GM19238 (cell line): ENCODE results near the gene ZDHHC14.
"Not testable (repeated sequence)": the region's sequence is repeated elsewhere in the genome, so short reads cannot be mapped to it uniquely, and the experiment has no call there.

ENCODE experiments used
- DNase-seq: peaks from one replicate; pipeline ENCODE4 v3.0.0; 2011; ENCODE audit warnings: low spot score; ENCODE audit not compliant: insufficient read length

Gene ZDHHC14

DNA sequence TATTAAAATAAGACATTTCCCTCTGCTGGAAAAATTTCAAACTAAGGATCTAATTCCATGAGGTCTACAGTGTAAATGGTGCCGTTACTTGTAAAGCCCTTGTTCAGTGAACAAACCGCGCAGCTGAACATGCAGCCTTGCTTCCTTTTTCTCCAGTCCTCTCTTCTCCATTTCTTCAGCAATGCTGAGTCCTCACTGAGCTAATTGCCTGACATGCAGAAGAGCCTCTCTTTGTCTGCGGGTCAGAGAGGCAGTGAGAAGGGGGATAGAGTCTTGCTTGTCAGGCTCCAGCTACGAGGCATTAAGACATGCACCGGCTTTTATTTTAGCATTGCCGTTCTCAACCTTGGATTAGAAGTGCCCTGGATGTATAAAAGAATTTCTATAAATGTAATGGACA is 25.7 kb downstream of the ZDHHC14 start:
- no peak for DNase-seq

DNA sequence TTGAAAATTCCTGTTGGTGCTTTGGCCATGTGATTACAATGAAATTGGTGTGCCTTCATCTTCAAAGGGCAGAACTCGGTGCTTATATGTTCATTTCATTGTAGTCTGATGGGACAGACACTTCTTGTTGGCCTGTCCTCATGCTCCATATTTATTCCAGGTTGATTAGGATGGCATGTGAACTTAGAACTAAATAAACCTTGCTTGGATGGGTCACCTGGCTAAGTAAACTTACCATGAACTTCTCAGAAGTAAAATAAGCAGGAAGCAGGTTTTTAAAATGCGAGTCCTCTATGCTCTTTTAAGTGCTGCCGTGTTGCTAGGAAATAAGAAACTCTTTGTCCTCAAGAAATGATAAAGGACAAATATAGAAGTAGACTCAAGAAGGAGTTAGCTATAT is 26.7 kb downstream of the ZDHHC14 start:
- DNase-seq: no peak

DNA sequence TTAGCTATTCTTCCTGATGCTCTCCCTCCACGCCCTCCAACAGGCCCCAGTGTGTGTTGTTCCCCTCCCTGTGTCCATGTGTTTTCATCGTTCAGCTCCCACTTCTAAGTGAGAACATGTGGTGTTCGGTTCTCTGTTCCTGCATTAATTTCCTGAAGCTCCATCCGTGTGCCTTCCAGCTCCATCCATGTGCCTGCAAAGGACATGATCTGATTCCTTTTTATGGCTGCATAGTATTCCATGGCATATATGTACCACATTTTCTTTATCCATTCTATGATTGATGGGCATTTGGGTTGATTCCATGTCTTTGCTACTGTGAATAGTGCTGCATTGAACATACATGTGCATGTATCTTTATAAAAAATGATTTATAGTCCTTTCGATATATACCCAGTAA is 27.4 kb downstream of the ZDHHC14 start:
- not testable (repeated sequence) for DNase-seq

DNA sequence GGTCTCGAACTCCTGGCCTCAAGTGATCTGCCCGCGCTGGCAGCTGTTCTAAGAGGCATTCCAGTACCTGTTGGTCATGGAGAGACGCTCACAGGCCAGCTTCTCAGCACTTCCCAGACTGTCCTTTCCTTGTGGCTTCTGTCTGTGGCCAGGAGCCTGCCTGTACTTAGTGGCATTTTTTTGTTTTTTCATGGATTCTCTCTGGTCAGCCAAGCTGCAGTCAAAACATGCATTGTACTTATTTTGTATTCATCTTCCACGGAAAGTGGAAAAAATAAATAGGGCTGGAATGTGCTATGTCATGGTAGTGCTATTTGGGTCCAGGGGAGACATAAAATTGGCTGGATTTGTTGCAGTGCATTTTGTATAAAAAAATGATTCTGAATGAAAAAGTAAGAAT is 29.1 kb downstream of the ZDHHC14 start:
- DNase-seq: no peak

DNA sequence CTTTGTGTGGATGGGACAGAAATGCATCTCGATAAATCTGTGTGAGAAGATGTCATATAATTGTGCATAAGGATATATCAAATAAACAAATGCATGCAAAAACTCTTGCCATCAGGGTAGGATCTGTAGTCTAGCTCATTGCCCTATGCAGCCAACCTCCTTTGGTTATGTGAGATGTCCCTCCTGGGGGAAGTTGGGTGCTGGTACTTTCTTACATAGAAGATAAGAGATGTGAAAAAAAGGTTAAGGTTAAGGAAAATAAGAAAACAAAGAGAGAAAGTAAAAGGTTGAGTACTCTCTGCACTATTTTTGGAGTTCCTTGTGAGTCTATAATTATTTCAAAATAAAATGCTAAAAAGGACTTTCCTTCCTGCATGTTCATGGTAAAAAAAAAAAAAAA is 30.4 kb downstream of the ZDHHC14 start:
- no peak for DNase-seq

DNA sequence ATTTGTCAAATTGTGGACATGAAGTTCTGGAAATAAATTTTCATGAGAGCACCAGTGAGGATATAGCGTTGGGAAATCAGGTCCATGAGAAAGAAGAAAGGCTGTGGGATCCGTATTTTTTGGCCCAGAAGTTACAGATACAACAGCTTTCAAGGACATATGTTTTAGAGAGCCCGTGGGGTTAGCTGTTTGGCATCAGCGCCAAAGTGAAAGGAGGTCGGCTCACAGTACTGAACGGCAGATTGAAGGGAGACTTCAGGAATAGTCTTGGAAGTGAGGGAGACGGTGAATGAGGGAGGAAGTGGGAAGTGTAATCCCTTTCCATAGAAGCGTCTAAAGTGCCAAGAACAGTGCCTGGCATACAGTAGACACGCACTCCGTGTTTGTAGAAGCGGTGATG is 31.8 kb downstream of the ZDHHC14 start:
- DNase-seq: no peak

DNA sequence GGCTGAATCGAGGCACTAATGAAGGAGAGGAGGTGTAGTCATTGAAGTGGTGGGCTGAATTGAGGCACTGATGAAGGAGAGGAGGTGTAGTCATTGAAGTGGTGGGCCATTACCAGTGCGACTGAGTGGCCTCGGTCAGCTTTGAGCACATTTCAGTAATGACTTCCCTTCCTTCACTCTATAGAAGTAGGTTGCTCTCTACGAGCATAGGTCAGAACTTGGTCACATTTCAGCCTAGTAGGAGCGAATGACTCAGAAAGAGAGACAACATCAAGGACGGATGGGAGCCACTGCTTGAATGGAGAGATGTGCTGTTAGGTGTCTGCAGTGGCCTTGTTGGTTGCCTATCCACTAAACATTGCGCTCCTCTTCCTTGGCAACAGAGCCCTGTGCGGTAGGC is 39.5 kb downstream of the ZDHHC14 start:
- no peak for DNase-seq

DNA sequence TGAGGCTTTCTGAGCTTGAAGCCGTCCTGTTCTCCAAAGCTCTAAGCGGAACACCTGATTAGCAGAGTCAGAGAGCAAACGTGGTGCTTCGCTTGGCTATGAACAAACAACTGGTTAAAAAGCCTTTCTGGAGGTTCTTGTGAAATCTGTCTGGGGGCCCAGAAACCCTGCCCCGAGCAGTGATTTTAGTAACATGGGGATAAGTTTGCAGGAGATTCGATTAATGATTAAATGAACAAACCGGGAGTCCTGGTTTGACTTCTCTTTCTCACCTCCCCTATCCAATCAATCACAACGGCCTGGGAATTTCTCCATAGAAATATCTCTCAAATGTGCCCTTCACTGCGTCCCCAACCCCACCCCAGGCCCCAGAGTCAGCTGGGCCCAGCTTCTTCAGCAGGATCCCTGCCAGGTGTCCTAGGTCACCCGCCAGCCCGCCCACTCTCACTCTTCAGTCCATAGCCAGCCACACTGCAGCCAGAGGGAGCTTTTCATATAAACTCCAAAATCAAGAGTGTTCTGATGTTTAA is 43.6 kb downstream of the ZDHHC14 start:
- DNase-seq: no peak

DNA sequence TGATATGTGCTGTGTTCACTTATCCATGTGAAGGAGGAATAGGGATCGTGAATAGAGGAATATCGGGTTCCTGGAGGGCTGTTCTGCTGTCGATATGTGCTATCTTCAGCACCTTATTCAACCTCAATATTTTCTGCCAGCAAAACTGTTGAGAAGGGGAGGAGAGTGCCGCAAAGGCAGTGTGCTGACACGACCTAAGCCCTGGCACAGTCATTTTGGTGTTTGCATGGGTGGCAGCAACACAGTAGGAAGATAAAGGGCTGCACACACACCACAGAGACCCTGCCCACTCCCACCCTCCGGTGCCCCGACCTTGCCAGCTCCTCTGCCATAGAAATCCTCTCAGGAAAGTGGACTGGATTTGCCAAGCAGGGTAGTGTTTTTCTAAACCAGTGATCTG is 47.0 kb downstream of the ZDHHC14 start:
- DNase-seq: no peak

DNA sequence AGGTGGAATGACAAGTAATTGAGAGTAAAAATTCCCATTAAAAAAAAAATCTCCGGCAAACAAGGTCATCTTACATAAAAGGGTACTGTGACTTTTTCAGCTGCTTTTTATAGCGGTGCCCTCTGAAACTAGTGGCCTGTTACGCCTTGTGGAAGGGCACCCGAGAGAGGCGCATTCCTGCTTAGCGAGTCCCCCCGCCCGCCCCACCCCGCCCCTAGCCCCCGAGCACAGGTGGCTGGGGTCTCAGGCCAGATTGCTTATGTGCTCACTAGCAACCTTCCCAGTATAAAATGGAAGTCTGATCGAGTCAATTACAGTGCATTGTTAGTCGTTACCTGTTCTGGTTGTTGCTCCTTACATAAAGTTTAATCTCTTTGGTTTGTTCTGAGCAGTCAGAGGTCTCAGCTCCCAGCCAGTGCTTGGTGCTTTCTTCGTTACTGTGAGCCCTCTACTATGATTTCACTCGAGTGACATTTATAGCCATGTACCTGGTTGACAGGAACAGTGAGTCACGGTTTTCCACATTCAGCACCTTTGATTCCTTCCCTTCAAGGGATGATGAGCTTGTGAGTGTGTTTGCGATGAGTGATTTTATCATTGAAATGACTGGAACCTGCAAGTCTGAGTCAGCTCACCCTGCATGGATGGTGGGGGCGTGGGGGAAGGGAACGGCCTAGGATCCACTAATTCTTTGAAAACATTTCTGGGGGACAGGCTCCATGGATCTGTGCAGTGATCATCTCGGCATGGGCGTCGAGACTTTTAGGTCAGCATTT is 47.6 kb downstream of the ZDHHC14 start:
- DNase-seq: no peak

DNA sequence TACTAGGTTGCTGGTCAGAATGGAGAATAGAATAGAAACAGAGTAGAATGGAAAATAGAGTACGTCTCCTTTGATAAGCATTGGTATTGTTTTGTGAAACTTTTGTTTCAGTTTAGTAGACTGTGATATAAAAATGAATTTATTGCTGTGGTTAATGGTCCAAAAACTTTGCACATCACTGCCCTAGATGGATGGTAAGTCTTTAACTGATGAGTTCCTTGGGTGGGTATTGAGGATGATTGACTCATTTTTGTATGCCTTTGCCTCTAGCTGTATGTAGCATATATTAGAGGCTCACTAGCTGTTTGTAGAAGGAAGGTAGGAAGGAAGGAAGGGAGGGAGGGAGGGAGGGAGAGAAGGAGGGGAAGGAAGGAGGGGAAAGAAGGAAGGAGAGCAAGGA is 48.3 kb downstream of the ZDHHC14 start:
- no peak for DNase-seq

DNA sequence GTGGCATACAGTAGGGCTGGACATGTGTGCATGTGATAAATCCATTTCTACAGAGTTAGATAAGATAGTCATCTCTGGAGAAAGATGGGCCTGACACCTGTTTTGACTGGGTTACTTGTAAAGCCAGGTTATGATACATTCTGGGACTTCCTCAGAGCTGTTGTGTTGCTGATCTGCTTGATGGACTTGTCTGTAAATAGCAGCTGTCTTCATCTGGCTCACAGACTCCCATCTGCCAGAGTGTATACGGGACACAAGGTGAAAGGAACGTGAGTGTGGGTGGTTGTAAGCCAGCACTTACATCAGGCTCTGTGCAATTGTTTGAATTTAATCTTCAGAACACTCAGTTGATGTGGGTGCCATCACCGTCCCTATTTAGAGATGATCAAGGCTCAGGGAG is 49.8 kb downstream of the ZDHHC14 start:
- DNase-seq: no peak

DNA sequence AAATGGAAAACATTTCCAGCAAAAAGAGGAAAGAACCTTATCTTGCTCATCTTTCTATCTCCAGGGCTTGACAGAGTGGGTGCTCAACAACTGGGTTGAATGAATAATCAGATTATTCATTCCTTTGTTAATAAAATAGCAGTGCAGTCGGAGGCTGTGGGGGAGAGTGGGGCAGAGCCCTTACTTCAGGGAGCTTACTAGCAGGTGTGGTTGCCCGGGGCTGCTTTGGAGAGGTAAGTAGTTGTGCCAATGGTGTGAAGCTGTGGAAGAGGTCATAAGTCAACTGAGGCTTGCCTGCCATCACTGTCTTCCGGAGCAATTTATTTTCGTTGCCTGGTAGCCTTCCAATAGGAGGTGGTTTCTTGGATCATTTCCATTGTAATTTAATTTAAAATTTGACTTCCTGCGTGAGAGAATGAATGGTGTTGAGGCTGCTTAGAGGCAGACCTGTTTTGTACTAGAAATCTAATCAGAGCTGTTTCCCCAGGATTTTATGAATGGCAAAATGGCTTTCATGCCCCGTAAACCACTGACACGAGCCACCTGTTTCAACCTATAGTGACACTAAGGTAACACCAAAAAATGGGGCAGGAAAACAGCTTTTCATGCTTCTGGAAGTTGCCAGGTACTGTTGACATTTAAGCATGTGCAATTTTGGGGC is 51.4 kb downstream of the ZDHHC14 start:
- DNase-seq: no peak

DNA sequence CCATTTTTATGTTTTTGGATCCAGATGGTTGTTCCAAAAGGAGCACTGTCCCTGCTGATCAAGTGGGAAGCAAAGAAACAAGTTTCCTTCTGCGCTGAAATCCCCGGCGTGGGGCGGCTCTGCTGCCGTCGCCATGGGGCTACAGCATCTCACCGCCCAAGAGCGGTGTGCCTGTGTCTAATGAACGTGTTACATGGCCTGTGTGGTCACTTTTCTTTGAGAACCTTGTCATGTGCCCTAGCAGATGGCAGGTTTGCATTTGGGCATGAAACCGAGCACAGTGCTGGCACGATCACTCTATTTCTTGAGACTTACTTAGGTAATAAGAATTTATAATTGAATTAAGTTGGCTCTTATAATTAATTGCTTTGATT is 51.9 kb downstream of the ZDHHC14 start:
- no peak for DNase-seq

DNA sequence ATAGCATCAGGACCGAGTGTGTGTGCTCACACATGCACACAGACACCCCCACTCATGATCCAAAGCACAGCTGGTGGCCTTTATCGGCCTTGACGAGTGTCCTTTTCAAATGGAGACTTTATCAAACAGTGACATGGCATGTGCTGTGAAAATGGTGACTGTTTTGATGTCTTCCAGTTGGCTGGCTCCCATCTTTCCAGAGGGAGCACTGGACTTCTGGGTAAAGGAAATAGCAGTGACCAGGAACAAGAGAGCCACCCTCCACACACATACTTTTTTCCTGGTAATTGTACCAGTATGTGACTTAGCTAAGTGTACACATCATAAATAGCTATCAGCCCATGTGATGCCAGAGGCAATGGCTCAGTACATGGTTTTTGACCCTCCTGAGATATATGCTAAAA is 52.7 kb downstream of the ZDHHC14 start:
- no peak for DNase-seq

DNA sequence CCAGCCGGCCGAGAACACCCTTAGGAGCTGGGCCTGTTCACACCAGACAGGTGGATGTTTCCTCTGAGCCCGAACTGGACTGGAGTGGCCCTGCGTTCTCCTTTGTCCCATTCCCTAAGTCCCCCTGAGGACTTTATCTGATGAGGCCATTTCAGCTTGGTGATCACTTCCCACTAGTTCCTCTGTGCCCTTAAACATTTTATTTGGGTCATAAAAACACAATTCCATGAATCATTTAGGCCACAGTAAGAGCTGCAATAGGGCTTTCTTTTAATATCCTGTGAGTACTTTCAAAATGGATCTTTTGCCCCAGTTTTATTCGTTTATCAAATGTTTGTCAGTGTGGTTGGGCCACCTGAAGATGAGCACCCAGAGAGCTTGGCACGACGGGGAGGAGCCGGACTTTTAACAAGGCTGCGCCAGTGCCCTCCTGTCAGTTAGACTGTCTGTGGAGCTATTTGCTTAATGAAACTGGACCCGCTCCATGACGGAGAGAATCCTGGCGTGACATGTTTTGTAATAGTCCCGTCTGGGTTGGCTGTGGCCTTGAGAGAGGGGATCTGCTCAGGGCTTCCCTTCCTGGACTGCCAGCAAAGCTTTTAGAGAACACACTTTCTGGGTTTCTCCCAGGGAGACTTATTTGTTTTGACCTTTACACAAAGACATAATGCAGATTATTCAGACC is 53.5 kb downstream of the ZDHHC14 start:
- DNase-seq: no peak

DNA sequence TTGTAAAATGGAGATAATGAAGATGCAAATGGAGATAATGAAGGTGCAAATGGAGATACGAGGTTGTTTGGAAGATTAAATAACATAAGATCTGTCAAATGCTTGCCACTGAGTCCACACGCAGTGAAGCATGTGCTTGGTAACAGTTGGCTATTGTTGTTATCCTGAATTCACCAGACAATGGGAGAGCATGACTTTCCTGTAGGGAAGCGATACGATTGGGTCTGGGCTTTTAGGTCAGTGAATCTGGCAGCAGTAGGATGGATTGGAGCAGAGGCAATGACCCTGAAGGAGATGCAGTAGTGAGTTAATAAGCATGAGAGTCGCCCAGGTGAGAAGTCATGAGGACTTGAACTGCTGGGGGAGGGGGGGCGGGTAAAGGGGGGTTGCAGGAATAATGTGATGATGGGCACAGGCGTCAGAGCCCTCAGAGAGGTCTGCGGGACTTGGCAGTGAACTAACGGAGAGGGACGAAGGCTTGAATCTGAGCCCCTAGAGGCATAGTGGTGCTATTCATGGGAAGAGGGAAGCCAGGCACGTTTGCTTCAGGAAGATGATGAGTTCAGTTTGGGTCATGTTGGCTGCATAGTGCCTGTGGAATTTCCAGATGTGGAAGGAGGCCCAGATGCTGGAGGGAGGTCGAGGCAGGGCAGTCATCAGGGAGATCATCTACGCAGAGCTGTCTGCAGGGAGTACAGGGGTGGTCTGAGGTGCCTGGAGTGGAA is 55.4 kb downstream of the ZDHHC14 start:
- DNase-seq: no peak

DNA sequence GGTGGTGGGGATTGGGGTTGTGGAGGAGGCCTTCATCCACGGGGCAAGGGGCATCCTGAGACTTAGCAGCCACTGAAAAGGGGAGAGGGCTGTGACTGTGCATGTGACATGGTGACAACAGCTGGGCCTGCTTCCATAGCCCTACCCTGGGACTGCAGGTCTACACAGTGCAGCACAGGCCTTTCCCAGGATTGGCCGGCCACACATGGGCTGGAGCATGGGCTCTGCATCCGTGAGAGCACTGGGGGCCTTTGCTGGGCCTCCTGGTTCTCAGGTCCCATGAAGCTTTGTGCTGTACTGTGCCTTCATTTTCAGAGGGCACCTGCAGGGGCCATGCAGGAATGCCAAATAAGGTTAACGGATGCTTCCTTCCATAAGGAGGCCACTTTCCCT is 56.0 kb downstream of the ZDHHC14 start:
- DNase-seq: no peak

DNA sequence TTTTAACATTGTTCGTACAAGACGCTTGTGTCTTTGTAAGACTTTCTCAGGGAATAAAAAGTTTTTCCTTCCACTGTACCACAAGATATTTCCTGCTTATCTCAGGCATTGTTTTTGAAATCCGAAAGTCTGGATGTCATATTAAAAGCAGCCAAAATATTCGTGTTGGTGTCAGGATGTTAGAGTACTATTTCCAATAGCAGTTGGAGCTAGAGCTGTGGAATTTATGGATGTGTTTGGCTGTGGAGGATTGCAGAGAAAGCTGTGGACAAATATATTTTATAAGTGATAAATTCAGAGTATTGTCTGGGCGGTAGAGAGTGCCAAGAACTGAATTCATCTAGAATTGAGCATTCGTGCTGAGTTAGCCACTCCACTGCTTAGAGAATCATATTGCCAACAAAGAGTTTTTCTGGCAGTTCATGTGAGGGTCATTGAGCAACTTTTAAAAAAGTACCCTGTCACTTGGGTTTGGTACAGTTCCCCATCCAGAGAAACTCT is 57.7 kb downstream of the ZDHHC14 start:
- no peak for DNase-seq

DNA sequence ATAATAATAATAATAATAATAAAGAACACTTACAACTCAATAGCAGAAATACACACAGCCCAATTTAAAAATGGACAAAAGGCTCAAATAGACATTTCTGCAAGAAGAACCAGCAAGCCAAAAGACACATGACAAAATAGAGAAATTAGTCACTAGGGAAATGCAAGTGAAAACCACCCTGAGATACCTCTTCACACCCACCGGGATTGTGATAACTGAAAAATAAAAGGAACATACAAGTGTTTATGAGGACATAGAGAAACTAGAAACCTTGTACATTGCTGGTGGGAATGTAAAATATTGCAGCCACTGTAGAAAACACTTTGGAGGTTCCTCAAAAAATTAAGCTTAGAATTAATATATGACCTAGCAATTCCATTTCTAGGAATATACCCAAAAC is 59.2 kb downstream of the ZDHHC14 start:
- no peak for DNase-seq

DNA sequence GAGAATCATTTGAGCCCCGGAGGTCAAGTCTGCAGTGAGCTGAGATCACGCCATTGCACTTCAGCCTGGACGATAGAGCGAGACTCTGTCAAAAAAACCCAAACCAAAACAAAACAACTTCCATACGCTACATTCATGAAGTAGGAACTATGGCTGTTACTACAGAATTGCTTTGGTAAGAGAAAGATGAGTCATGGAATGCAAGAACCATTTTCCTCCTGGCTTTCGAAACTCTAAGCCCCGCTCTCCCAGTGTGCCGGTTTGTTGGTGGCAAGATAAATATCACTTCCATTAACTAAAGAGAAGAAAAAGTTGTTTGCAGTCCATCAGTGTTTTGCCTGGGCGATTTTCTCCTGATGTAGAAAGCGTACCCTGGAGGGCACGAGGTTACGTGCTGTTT is 61.3 kb downstream of the ZDHHC14 start:
- DNase-seq: no peak
